Mucosa of descending colon (tissue), 3 donors: Measurements from ENCODE around the gene GRIN2A. TPM values are rescaled to one million over a fixed set of nuclear protein-coding genes. Genes with fewer than 3 reads are reported as not detected.

Source experiments
- ATAC-seq: fragments of 200-7000 bp; cut with Tn5 transposase; one replicate; pipeline ENCODE4 v1.9.1; 2020; ENCODE audit warnings: mild to moderate bottlenecking, moderate library complexity
- DNase-seq, 3 donors: peaks; one replicate each; pipeline ENCODE4 v3.0.0-alpha.2; 2020
- H3K36me3 ChIP-seq: fragments of 200-600 bp; one replicate; pipeline ENCODE4 v1.8.0; 2021; ENCODE audit warnings: low read depth, mild to moderate bottlenecking
- H3K4me1 ChIP-seq: fragments of 200-600 bp; one replicate; pipeline ENCODE4 v1.8.0; 2021; ENCODE audit warnings: low read depth, mild to moderate bottlenecking
- H3K4me3 ChIP-seq: fragments of 200-600 bp; one replicate; pipeline ENCODE4 v1.8.0; 2021; ENCODE audit warnings: mild to moderate bottlenecking
- H3K9me3 ChIP-seq: fragments of 200-600 bp; one replicate; pipeline ENCODE4 v1.8.0; 2021; ENCODE audit warnings: mild to moderate bottlenecking
- CTCF ChIP-seq: fragments of 200-600 bp; IDR thresholded peaks from one replicate; pipeline ENCODE4 v1.8.0; 2022; ENCODE audit warnings: antibody characterized with exemption, mild to moderate bottlenecking
- intact Hi-C, 2 donors: fragments of 100-400 bp; cut with DNase I in 1 of 2; cut with micrococcal nuclease in 1 of 2; formaldehyde crosslinking; loops; one replicate each; pipeline versions ENCODE4 v1.11.0 to v1.11.1; 2022; cut with DNase I, micrococcal nuclease
- total RNA-seq, 3 donors: library from RNA; stranded (reverse); fragmentation: NEBNext Ultra II Directional in 2 of 3; extraction: Animal tissue kit (Norgen Biotek cat#: 25700) in 2 of 3; gene quantifications; one replicate each; pipeline versions ENCODE4 v1.2.1 to v1.2.4, GENCODE V29; 2021 to 2023
- donor health status: DM: no; HTN: no; CAD: no; lungs with moderate emphysema.
- donor health status: DM: no; HTN: no; CAD: no.
- donor health status: DM: no; HTN: yes; CAD: no.

GRIN2A gene
- total RNA-seq, 3 donors from 2014 or later: 0.39 to 0.57 (median 0.49) TPM

GRCh38 chr16:10003486-10003885, 178.7 kb downstream of the GRIN2A start:
- DNase-seq (no peak), ATAC-seq (no peak)
- TF ChIP-seq CTCF: no peak
- Histone ChIP-seq H3K4me3 (no peak overlapping the region), H3K4me1 (no peaks in the 10 kb centered on the region), H3K9me3 (no peaks in the 10 kb centered on the region), H3K36me3 (no peaks in the 10 kb centered on the region)
- intact Hi-C loops: no loop called here

DNA sequence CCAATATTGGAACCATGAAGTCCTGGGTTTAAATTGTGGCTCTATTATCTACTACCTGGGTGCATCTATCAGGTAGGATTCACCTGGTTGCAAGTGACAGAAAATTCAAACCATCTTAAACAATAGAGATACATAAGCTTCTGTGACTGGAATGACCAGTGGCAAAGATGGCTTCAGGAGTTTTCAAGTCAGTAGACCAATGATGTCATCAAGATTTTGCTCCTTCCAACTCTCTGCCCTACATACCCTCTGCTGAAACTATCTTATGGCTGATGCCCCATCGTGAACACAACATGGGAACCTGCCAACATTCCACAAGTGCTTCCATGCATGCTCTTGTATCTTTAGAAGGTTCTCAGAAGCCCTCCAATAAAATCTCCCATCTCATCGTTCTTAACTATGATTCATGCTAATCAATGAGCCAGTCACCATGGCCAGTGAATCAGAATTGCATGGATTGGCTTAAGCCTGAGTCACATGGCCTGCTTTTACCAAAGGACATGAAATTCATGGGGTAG, 180.9 kb downstream of the GRIN2A start:
- no peak for TF ChIP-seq CTCF
- DNase-seq (no peak), ATAC-seq (no peak)
- intact Hi-C loops: no loop called here
- Histone ChIP-seq H3K4me1 (no peaks in the 10 kb centered on the region), H3K9me3 (no peaks in the 10 kb centered on the region), H3K4me3 (no peak overlapping the region), H3K36me3 (no peaks in the 10 kb centered on the region)

- ATAC-seq (no peak), DNase-seq (no peak)
- intact Hi-C loops: no loop called here
- Histone ChIP-seq H3K4me3 (no peak overlapping the region), H3K9me3 (no peaks in the 10 kb centered on the region), H3K36me3 (no peaks in the 10 kb centered on the region), H3K4me1 (no peaks in the 10 kb centered on the region)
- TF ChIP-seq CTCF: no peak
These were observed 186.0 kb downstream of the GRIN2A start for GRCh38 chr16:9996221-9996620.

GRCh38 chr16:9992441-9992840, 189.8 kb downstream of the GRIN2A start:
- ATAC-seq (no peak), DNase-seq (no peak)
- Histone ChIP-seq H3K4me3 (no peak overlapping the region), H3K36me3 (no peaks in the 10 kb centered on the region), H3K4me1 (no peaks in the 10 kb centered on the region), H3K9me3 (no peaks in the 10 kb centered on the region)
- intact Hi-C loops: no loop called here
- TF ChIP-seq CTCF: no peak

GRCh38 chr16:9980981-9981380, 201.2 kb downstream of the GRIN2A start:
- TF ChIP-seq CTCF: no peak
- ATAC-seq: no peak
- no peak overlapping the region for H3K4me3 ChIP-seq
- H3K4me1 ChIP-seq: no peaks in the 10 kb centered on the region
- no peaks in the 10 kb centered on the region for H3K9me3 ChIP-seq
- intact Hi-C loops: no loop called here
- DNase-seq: no peak
- H3K36me3 ChIP-seq: no peaks in the 10 kb centered on the region

DNA sequence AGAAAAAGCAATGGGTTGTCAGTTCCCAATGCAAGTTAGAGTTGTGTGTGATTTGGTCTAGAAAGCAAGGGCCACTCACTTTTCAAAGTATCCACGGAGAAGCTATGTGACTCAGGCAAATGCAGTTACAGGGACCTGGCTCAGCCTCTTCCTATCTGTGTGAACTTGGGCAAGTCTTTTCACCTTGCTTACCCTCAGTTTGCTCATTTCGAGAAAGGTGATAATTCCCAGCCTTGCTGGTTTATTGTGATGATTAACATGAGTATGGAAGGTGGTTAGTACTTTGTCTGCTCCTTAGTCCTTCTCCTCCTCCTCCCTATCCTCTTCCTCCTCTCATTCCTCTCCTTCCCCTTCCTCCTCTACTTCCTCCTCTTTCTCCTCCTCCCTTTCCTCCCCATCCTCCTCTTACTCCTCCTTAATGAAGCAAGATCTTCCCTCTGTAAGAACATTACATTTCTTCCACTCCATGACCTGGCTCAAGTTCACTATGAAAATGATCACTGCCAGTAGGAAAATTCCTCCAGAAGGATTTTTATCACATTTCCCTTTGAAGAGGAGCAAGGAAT, 204.0 kb downstream of the GRIN2A start:
- H3K9me3 ChIP-seq: no peaks in the 10 kb centered on the region
- no peaks in the 10 kb centered on the region for H3K36me3 ChIP-seq
- intact Hi-C loops: no loop called here
- no peak for TF ChIP-seq CTCF
- H3K4me1 ChIP-seq: no peaks in the 10 kb centered on the region
- no peak for ATAC-seq
- no peak overlapping the region for H3K4me3 ChIP-seq
- no peak for DNase-seq
